Measurements from ENCODE around the gene NEK4. TPM values are rescaled to one million over a fixed set of nuclear protein-coding genes. Genes with fewer than 3 reads are reported as not detected.

NEK4 gene
- total RNA-seq, 1 donor from 2014 or later = 32.9 TPM

GRCh38 chr3:52771334-52771681 lies 568 bp upstream of the NEK4 start:
- Mint-ChIP-seq H3K36me3 (peaks cover 7% of the 10 kb centered on the region), H3K27me3 (ENCODE audit: low read depth) (no peaks in the 10 kb centered on the region), H3K4me3 (peak overlapping the region; percentile 94), H3K27ac (peak overlapping the region; percentile 97), H3K4me1 (peaks cover 13% of the 10 kb centered on the region), H3K9me3 (no peaks in the 10 kb centered on the region)
- no peak for TF ChIP-seq CTCF (IDR thresholded peaks at IDR 0.05; ENCODE audit: unreplicated experiment)
- DNase-seq (ENCODE audit: low spot score in 2 of 2, unreplicated experiment in 2 of 2) = no peak

GRCh38 chr3:52769786-52770455 lies 819 bp downstream of the NEK4 start:
- no peak for TF ChIP-seq CTCF (IDR thresholded peaks at IDR 0.05; ENCODE audit: unreplicated experiment)
- Mint-ChIP-seq H3K27me3 (ENCODE audit: low read depth) (no peaks in the 10 kb centered on the region), H3K9me3 (no peaks in the 10 kb centered on the region), H3K27ac (peak overlapping the region; percentile 90), H3K4me3 (peak overlapping the region; percentile 94), H3K36me3 (peaks cover 14% of the 10 kb centered on the region), H3K4me1 (peaks cover 13% of the 10 kb centered on the region)
- no peak for DNase-seq (ENCODE audit: low spot score in 2 of 2, unreplicated experiment in 2 of 2)

- Mint-ChIP-seq H3K4me1 (no peaks in the 10 kb centered on the region), H3K27ac (no peak overlapping the region), H3K4me3 (no peak overlapping the region), H3K36me3 (peaks cover 45% of the 10 kb centered on the region), H3K27me3 (ENCODE audit: low read depth) (no peaks in the 10 kb centered on the region), H3K9me3 (no peaks in the 10 kb centered on the region)
- TF ChIP-seq CTCF (IDR thresholded peaks at IDR 0.05; ENCODE audit: unreplicated experiment) = no peak
- no peak for DNase-seq (ENCODE audit: low spot score in 2 of 2, unreplicated experiment in 2 of 2)
Observed at GRCh38 chr3:52763466-52763865, 7.3 kb downstream of the NEK4 start.

GRCh38 chr3:52756141-52756540 lies 14.6 kb downstream of the NEK4 start:
- no peak for TF ChIP-seq CTCF (IDR thresholded peaks at IDR 0.05; ENCODE audit: unreplicated experiment)
- Mint-ChIP-seq H3K4me3 (no peak overlapping the region), H3K36me3 (peaks cover 55% of the 10 kb centered on the region), H3K27me3 (ENCODE audit: low read depth) (no peaks in the 10 kb centered on the region), H3K9me3 (peaks cover 10% of the 10 kb centered on the region), H3K27ac (no peak overlapping the region), H3K4me1 (no peaks in the 10 kb centered on the region)
- no peak for DNase-seq (ENCODE audit: low spot score in 2 of 2, unreplicated experiment in 2 of 2)

- Mint-ChIP-seq H3K4me1 (no peaks in the 10 kb centered on the region), H3K36me3 (peaks cover 58% of the 10 kb centered on the region), H3K27ac (no peak overlapping the region), H3K4me3 (no peak overlapping the region), H3K27me3 (ENCODE audit: low read depth) (no peaks in the 10 kb centered on the region), H3K9me3 (peaks cover 10% of the 10 kb centered on the region)
- DNase-seq (ENCODE audit: low spot score in 2 of 2, unreplicated experiment in 2 of 2) = no peak
- TF ChIP-seq CTCF (IDR thresholded peaks at IDR 0.05; ENCODE audit: unreplicated experiment) = no peak
Observed at GRCh38 chr3:52754373-52754772, 16.4 kb downstream of the NEK4 start.

All from mesothelial cell of epicardium (in vitro differentiated cells).